Measurements from ENCODE around the gene MKRN1.
"Not testable (repeated sequence)": the region's sequence is repeated elsewhere in the genome, so short reads cannot be mapped to it uniquely, and the experiment has no call there.

The MKRN1 gene

GRCh38 chr7:140440593-140440992 is 38.7 kb downstream of the MKRN1 start:
- no peak for DNase-seq (ENCODE audit: low read depth in 2 of 2, low spot score in 1 of 2)

GRCh38 chr7:140439359-140439758 is 39.9 kb downstream of the MKRN1 start:
- no peak for DNase-seq (ENCODE audit: low read depth in 2 of 2, low spot score in 1 of 2)

GRCh38 chr7:140435252-140435895 is 43.9 kb downstream of the MKRN1 start:
- no peak for DNase-seq (ENCODE audit: low read depth in 2 of 2, low spot score in 1 of 2)

- no peak for DNase-seq (ENCODE audit: low read depth in 2 of 2, low spot score in 1 of 2)
These were observed 45.9 kb downstream of the MKRN1 start for GRCh38 chr7:140433396-140433795.

- no peak for DNase-seq (ENCODE audit: low read depth in 2 of 2, low spot score in 1 of 2)
These were observed 53.2 kb downstream of the MKRN1 start for GRCh38 chr7:140426130-140426529.

- no peak for DNase-seq (ENCODE audit: low read depth in 2 of 2, low spot score in 1 of 2)
These were observed 53.6 kb downstream of the MKRN1 start for GRCh38 chr7:140425718-140426117.

- DNase-seq (ENCODE audit: low read depth in 2 of 2, low spot score in 1 of 2), result no peak
These were observed 55.8 kb downstream of the MKRN1 start for GRCh38 chr7:140423501-140423900.

- DNase-seq (ENCODE audit: low read depth in 2 of 2, low spot score in 1 of 2), result no peak
These were observed 57.8 kb downstream of the MKRN1 start for GRCh38 chr7:140421521-140421920.

- DNase-seq (ENCODE audit: low read depth in 2 of 2, low spot score in 1 of 2), result no peak
These were observed 60.7 kb downstream of the MKRN1 start for GRCh38 chr7:140418653-140419052.

GRCh38 chr7:140418156-140418472 is 61.2 kb downstream of the MKRN1 start:
- not testable (repeated sequence) for DNase-seq (ENCODE audit: low read depth in 2 of 2, low spot score in 1 of 2)

- no peak for DNase-seq (ENCODE audit: low read depth in 2 of 2, low spot score in 1 of 2)
These were observed 61.7 kb downstream of the MKRN1 start for GRCh38 chr7:140417456-140418155.

GRCh38 chr7:140416560-140416959 is 62.7 kb downstream of the MKRN1 start:
- DNase-seq (ENCODE audit: low read depth in 2 of 2, low spot score in 1 of 2), result no peak

GRCh38 chr7:140415816-140416215 is 63.5 kb downstream of the MKRN1 start:
- not testable (repeated sequence) for DNase-seq (ENCODE audit: low read depth in 2 of 2, low spot score in 1 of 2)

- DNase-seq (ENCODE audit: low read depth in 2 of 2, low spot score in 1 of 2), result no peak
These were observed 63.9 kb downstream of the MKRN1 start for GRCh38 chr7:140415361-140415760.

- DNase-seq (ENCODE audit: low read depth in 2 of 2, low spot score in 1 of 2), result no peak
These were observed 74.7 kb downstream of the MKRN1 start for GRCh38 chr7:140404565-140405065.

- peak; percentile 14 for DNase-seq (ENCODE audit: low read depth in 2 of 2, low spot score in 1 of 2)
These were observed 75.3 kb downstream of the MKRN1 start, which contains the start of gene RAB19 for GRCh38 chr7:140403878-140404564. RAB19 (plus strand) TSS chr7:140404058; CDS start chr7:140407647, 3,589 bp downstream.
